Right lobe of liver (tissue), 4 donors: Measurements from ENCODE around the gene LHPP.

Experiments used
- POLR2A ChIP-seq: fragments of 450-650 bp; IDR thresholded peaks from one replicate; pipeline ENCODE4 v1.6.1; 2017; ENCODE audit warnings: antibody characterized with exemption, mild to moderate bottlenecking
- TF ChIP-seq, protein P1 (sequence below), 4 donors: fragments of 200-600 bp in 3 of 4; fragments of 450-650 bp in 1 of 4; IDR thresholded peaks; one replicate each; pipeline versions ENCODE4 v1.5.1 to v1.8.0; 2016 to 2022; ENCODE audit warnings: antibody characterized with exemption in 4 of 4, mild to moderate bottlenecking in 2 of 4
- donor health status: DM: no; HTN: no; CAD: no.
- donor health status: DM: no; HTN: no; CAD: no.
- donor health status: DM: no; HTN: yes; CAD: no.

DNA sequence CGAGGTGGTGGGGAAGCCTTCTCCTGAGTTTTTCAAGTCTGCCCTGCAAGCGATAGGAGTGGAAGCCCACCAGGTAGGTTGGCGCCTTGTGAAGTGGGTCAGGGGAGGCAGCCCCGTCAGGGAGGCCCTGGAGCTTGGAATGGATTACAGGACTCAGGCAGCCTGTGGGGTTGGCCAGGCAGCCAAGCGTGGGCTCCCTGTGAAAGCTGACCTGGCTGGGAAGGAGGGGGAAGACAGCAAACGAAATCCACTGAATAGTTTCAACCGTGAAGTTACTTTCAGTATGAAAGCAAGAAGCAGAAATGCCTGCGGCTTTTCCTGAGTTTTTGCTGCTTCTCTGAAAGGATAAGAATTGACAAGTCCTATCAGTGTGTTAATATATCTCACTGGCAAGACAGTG lies 36.4 kb downstream of the LHPP start:
- TF ChIP-seq POLR2A = no peak
- TF ChIP-seq, protein P1, sequence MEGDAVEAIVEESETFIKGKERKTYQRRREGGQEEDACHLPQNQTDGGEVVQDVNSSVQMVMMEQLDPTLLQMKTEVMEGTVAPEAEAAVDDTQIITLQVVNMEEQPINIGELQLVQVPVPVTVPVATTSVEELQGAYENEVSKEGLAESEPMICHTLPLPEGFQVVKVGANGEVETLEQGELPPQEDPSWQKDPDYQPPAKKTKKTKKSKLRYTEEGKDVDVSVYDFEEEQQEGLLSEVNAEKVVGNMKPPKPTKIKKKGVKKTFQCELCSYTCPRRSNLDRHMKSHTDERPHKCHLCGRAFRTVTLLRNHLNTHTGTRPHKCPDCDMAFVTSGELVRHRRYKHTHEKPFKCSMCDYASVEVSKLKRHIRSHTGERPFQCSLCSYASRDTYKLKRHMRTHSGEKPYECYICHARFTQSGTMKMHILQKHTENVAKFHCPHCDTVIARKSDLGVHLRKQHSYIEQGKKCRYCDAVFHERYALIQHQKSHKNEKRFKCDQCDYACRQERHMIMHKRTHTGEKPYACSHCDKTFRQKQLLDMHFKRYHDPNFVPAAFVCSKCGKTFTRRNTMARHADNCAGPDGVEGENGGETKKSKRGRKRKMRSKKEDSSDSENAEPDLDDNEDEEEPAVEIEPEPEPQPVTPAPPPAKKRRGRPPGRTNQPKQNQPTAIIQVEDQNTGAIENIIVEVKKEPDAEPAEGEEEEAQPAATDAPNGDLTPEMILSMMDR (IDR thresholded peaks at IDR 0.05) = no peak
